ENCODE data around the gene ZMYND12.

The ZMYND12 gene

GRCh38 chr1:42424201-42424600, 31.6 kb downstream of the ZMYND12 start:
- no peak overlapping the region for H3K4me3 ChIP-seq (ENCODE audit: insufficient read depth, low read depth, low read length)
- H3K4me1 ChIP-seq (ENCODE audit: control insufficient read depth, insufficient read depth, low read length) = peaks cover 7% of the 10 kb centered on the region
- H3K27me3 ChIP-seq (ENCODE audit: control insufficient read depth, insufficient read depth, low read length, poor library complexity, severe bottlenecking) = no peaks in the 10 kb centered on the region
- no peaks in the 10 kb centered on the region for H3K36me3 ChIP-seq (ENCODE audit: control insufficient read depth, insufficient read depth, low read length)
- no peaks in the 10 kb centered on the region for H3K9me3 ChIP-seq (ENCODE audit: control insufficient read depth, low read length)
- WGBS, 2 experiments = 94% methylated on average over 3 to 4 of the region's 4 CpGs
- H3K27ac ChIP-seq (ENCODE audit: insufficient read depth, low read depth, low read length, poor library complexity, severe bottlenecking) = no peak overlapping the region

GRCh38 chr1:42423681-42424080, 32.1 kb downstream of the ZMYND12 start:
- H3K9me3 ChIP-seq (ENCODE audit: control insufficient read depth, low read length) = no peaks in the 10 kb centered on the region
- peaks cover 7% of the 10 kb centered on the region for H3K4me1 ChIP-seq (ENCODE audit: control insufficient read depth, insufficient read depth, low read length)
- H3K4me3 ChIP-seq (ENCODE audit: insufficient read depth, low read depth, low read length) = no peak overlapping the region
- no peaks in the 10 kb centered on the region for H3K36me3 ChIP-seq (ENCODE audit: control insufficient read depth, insufficient read depth, low read length)
- WGBS, 2 experiments = 92 to 96% methylated on average over 3 of the region's 3 CpGs
- H3K27ac ChIP-seq (ENCODE audit: insufficient read depth, low read depth, low read length, poor library complexity, severe bottlenecking) = no peak overlapping the region
- no peaks in the 10 kb centered on the region for H3K27me3 ChIP-seq (ENCODE audit: control insufficient read depth, insufficient read depth, low read length, poor library complexity, severe bottlenecking)

- no peak overlapping the region for H3K27ac ChIP-seq (ENCODE audit: insufficient read depth, low read depth, low read length, poor library complexity, severe bottlenecking)
- no peaks in the 10 kb centered on the region for H3K27me3 ChIP-seq (ENCODE audit: control insufficient read depth, insufficient read depth, low read length, poor library complexity, severe bottlenecking)
- no peaks in the 10 kb centered on the region for H3K36me3 ChIP-seq (ENCODE audit: control insufficient read depth, insufficient read depth, low read length)
- no peaks in the 10 kb centered on the region for H3K9me3 ChIP-seq (ENCODE audit: control insufficient read depth, low read length)
- no peak overlapping the region for H3K4me3 ChIP-seq (ENCODE audit: insufficient read depth, low read depth, low read length)
- H3K4me1 ChIP-seq (ENCODE audit: control insufficient read depth, insufficient read depth, low read length) = peaks cover 13% of the 10 kb centered on the region
- 85% methylated on average over 9 of the region's 9 CpGs for WGBS, 2 experiments
Measured at GRCh38 chr1:42422737-42423136, 33.1 kb downstream of the ZMYND12 start.

GRCh38 chr1:42420911-42421585, 34.8 kb downstream of the ZMYND12 start:
- 85 to 86% methylated on average over 10 of the region's 10 CpGs for WGBS, 2 experiments

GRCh38 chr1:42420121-42420520, 35.7 kb downstream of the ZMYND12 start:
- H3K4me1 ChIP-seq (ENCODE audit: control insufficient read depth, insufficient read depth, low read length) = peaks cover 13% of the 10 kb centered on the region
- no peaks in the 10 kb centered on the region for H3K36me3 ChIP-seq (ENCODE audit: control insufficient read depth, insufficient read depth, low read length)
- no peak overlapping the region for H3K4me3 ChIP-seq (ENCODE audit: insufficient read depth, low read depth, low read length)
- H3K9me3 ChIP-seq (ENCODE audit: control insufficient read depth, low read length) = no peaks in the 10 kb centered on the region
- no peak overlapping the region for H3K27ac ChIP-seq (ENCODE audit: insufficient read depth, low read depth, low read length, poor library complexity, severe bottlenecking)
- whole genome bisulfite sequencing, 2 experiments = 91 to 96% methylated on average over 6 to 7 of the region's 7 CpGs
- no peaks in the 10 kb centered on the region for H3K27me3 ChIP-seq (ENCODE audit: control insufficient read depth, insufficient read depth, low read length, poor library complexity, severe bottlenecking)

More at GRCh38 chr1:42420911-42421585, 34.8 kb downstream of the ZMYND12 start:
- Histone ChIP-seq H3K36me3 (ENCODE audit: control insufficient read depth, insufficient read depth, low read length) (no peaks in the 10 kb centered on the region), H3K4me3 (ENCODE audit: insufficient read depth, low read depth, low read length) (no peak overlapping the region), H3K27ac (ENCODE audit: insufficient read depth, low read depth, low read length, poor library complexity, severe bottlenecking) (no peak overlapping the region), H3K9me3 (ENCODE audit: control insufficient read depth, low read length) (no peaks in the 10 kb centered on the region), H3K4me1 (ENCODE audit: control insufficient read depth, insufficient read depth, low read length) (peaks cover 13% of the 10 kb centered on the region), H3K27me3 (ENCODE audit: control insufficient read depth, insufficient read depth, low read length, poor library complexity, severe bottlenecking) (no peaks in the 10 kb centered on the region)

GRCh38 chr1:42419126-42419821, 36.5 kb downstream of the ZMYND12 start:
- WGBS, 2 experiments = 89 to 91% methylated on average over 5 of the region's 5 CpGs
- Histone ChIP-seq H3K4me3 (ENCODE audit: insufficient read depth, low read depth, low read length) (no peak overlapping the region), H3K27ac (ENCODE audit: insufficient read depth, low read depth, low read length, poor library complexity, severe bottlenecking) (no peak overlapping the region), H3K36me3 (ENCODE audit: control insufficient read depth, insufficient read depth, low read length) (no peaks in the 10 kb centered on the region), H3K4me1 (ENCODE audit: control insufficient read depth, insufficient read depth, low read length) (peaks cover 13% of the 10 kb centered on the region), H3K9me3 (ENCODE audit: control insufficient read depth, low read length) (no peaks in the 10 kb centered on the region), H3K27me3 (ENCODE audit: control insufficient read depth, insufficient read depth, low read length, poor library complexity, severe bottlenecking) (no peaks in the 10 kb centered on the region)

- H3K36me3 ChIP-seq (ENCODE audit: control insufficient read depth, insufficient read depth, low read length) = no peaks in the 10 kb centered on the region
- no peak overlapping the region for H3K27ac ChIP-seq (ENCODE audit: insufficient read depth, low read depth, low read length, poor library complexity, severe bottlenecking)
- H3K9me3 ChIP-seq (ENCODE audit: control insufficient read depth, low read length) = no peaks in the 10 kb centered on the region
- H3K4me3 ChIP-seq (ENCODE audit: insufficient read depth, low read depth, low read length) = no peak overlapping the region
- peaks cover 13% of the 10 kb centered on the region for H3K4me1 ChIP-seq (ENCODE audit: control insufficient read depth, insufficient read depth, low read length)
- WGBS, 2 experiments = 50 to 55% methylated on average over 1 of the region's 1 CpG
- H3K27me3 ChIP-seq (ENCODE audit: control insufficient read depth, insufficient read depth, low read length, poor library complexity, severe bottlenecking) = no peaks in the 10 kb centered on the region
Measured at GRCh38 chr1:42418516-42418915, 37.3 kb downstream of the ZMYND12 start.

- Histone ChIP-seq H3K4me1 (ENCODE audit: control insufficient read depth, insufficient read depth, low read length) (peaks cover 13% of the 10 kb centered on the region), H3K27me3 (ENCODE audit: control insufficient read depth, insufficient read depth, low read length, poor library complexity, severe bottlenecking) (no peaks in the 10 kb centered on the region), H3K36me3 (ENCODE audit: control insufficient read depth, insufficient read depth, low read length) (no peaks in the 10 kb centered on the region), H3K9me3 (ENCODE audit: control insufficient read depth, low read length) (no peaks in the 10 kb centered on the region), H3K4me3 (ENCODE audit: insufficient read depth, low read depth, low read length) (no peak overlapping the region), H3K27ac (ENCODE audit: insufficient read depth, low read depth, low read length, poor library complexity, severe bottlenecking) (no peak overlapping the region)
- 60 to 63% methylated on average over 3 of the region's 3 CpGs for WGBS, 2 experiments
Measured at GRCh38 chr1:42417166-42417565, 38.7 kb downstream of the ZMYND12 start.

- 91 to 93% methylated on average over 17 of the region's 17 CpGs for WGBS, 2 experiments
- no peaks in the 10 kb centered on the region for H3K9me3 ChIP-seq (ENCODE audit: control insufficient read depth, low read length)
- peaks cover 6% of the 10 kb centered on the region for H3K4me1 ChIP-seq (ENCODE audit: control insufficient read depth, insufficient read depth, low read length)
- H3K27me3 ChIP-seq (ENCODE audit: control insufficient read depth, insufficient read depth, low read length, poor library complexity, severe bottlenecking) = no peaks in the 10 kb centered on the region
- H3K36me3 ChIP-seq (ENCODE audit: control insufficient read depth, insufficient read depth, low read length) = no peaks in the 10 kb centered on the region
- no peak overlapping the region for H3K4me3 ChIP-seq (ENCODE audit: insufficient read depth, low read depth, low read length)
- no peak overlapping the region for H3K27ac ChIP-seq (ENCODE audit: insufficient read depth, low read depth, low read length, poor library complexity, severe bottlenecking)
Measured at GRCh38 chr1:42414551-42415496, 41.0 kb downstream of the ZMYND12 start.

Data from ectodermal cell (in vitro differentiated cells).